NK-92 (cell line): ENCODE measurements around the gene LSS.
"Not testable (repeated sequence)": the region's sequence is repeated elsewhere in the genome, so short reads cannot be mapped to it uniquely, and the experiment has no call there.

ENCODE experiments used
- DNase-seq: peaks from one replicate; lab custom pipeline; 2025; ENCODE audit not compliant: unreplicated experiment; lab: John Stamatoyannopoulos, UW

LSS gene

DNA sequence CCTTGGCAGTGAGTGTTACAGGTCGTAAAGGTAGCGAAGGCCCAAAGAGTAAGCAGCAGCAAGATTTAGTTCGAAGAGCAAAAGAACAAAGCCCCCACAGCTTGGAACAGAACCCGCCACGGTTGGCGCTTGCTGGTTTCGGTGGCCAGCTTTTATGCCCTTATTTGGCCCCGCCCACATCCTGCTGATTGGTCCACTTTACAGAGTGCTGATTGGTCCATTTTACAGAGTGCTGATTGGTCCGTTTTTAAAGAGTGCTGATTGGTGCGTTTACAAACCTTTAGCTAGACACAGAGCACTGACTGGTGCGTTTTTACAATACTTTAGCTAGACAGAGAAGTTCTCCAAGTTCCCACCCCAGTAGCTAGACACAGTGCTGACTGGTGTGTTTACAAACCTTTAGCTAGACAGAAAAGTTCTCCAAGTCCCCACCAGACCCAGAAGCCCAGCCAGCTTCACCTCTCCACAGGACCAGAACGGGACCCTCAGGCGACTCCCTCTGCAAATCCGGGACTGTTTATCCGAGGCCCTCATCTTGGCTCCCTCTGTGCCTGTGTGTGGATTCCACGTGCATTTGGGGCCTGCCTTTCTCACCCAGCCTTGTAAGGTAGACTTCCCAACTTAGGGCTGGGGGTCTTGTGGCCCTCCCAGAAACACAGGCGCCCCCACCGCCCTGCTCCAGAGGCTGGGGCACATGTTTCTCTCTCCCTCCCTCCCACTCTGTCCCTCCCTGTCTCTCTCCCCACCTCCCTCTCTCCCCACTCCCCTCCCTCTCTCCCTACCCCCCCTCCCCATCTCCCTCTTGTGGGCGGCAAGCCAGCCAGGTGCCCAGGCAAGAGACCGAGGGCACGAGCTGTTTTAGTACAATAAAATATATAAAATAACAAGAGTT, 85.7 kb downstream of the LSS start:
- no peak for DNase-seq

DNA sequence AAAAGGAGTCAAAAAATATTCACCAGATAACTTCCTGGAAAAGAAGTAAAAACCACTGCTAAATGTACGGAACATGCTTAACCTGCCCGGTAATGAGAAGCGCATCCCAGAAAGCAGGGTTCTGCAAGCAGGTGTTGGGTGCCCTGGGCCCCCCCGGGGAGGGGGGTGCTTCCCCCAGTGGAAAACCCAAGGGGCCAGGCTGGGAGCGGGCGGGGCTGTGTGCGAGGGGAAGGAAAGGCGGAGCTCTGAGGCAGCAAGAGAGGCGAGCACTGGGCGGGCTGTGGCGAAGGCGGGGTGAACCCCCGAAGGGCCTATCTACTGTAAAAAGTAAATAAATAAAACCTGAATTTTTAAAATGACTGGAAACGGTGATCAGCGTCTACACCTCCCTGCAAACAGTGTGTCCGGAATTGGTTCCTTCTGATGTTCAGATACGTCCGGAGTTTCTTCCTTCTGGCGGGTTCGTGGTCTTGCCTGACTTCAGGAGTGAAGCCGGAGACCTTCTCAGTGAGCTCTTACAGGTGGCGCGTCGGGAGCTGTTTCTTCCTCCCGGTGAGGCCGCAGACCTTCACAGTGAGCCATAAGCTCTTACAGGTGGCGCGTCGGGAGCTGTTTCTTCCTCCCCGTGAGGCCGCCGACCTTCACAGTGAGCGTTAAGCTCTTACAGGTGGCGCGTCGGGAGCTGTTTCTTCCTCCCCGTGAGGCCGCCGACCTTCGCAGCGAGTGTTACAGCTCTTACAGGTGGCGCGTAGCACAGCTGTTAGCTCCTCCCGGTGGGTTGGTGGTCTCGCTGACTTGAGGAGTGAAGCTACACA, 86.6 kb downstream of the LSS start:
- DNase-seq: no peak

DNA sequence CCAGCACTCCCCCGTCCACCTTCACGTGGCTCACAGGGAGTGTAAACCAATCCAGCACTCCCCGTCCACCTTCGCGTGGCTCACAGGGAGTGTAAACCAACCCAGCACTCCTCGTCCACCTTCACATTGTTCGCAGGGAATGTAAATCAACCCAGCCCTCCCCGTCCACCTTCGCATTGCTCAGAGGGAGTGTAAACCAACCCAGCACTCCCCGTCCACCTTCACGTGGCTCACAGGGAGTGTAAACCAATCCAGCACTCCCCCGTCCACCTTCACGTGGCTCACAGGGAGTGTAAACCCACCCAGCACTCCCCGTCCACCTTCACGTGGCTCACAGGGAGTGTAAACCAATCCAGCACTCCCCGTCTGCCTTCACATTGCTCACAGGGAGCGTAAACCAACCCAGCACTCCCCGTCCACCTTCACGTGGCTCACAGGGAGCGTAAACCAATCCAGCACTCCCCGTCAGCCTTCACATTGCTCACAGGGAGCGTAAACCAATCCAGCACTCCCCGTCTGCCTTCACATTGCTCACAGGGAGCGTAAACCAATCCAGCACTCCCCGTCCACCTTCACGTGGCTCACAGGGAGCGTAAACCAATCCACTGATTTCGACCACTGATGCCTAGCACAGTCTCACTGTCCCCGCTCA, 88.1 kb downstream of the LSS start:
- not testable (repeated sequence) for DNase-seq

DNA sequence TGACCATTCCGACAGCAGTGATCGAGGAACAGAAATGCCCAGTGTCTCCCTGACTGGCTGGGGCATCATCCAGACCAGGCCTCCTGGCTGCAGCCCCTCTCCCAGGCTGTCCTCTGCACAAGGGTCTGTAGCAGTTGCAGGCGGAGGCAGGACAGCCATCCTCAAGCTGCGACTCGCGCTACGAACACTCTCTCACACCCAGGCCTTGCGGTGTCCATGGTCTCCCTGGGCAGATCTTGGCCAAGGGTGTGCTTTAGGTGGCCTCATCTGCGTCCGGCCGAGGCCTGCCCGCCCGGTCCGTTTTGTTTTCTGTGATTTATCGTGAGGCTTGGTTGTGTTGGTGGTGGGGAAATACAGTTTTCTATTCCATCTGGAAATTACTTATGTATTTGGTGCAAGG, 88.9 kb downstream of the LSS start:
- DNase-seq: no peak

DNA sequence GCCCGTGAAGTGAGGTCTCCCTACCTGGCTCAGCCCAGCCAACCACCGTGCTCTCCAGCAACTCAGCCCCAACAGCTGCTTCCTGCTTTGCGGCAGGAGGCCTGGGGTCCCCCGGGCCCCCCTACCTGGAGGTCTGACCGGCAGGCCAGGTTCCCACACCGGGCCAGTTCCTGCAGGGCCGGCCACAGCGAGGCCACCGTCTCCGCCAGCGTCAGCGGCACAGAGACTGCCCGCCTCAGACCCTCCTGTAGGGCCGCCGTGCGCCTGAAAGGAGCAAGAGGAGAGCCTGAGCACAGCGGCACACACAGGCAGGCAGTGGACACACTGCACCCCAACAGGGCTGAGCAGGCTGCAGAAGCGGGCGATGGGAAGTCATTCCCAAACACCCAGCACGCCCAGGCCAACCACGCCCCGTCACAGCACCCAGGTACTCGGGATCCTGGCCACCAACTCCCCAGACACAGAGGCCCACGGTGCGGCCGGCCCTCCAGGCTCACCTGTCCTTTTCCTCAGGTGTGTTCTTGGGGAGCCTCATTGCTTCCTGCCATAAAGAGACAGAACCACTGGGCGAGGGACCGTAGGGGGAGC, 90.1 kb downstream of the LSS start:
- DNase-seq: no peak
